ENCODE measurements around the gene FBXO2.

Gene FBXO2

DNA sequence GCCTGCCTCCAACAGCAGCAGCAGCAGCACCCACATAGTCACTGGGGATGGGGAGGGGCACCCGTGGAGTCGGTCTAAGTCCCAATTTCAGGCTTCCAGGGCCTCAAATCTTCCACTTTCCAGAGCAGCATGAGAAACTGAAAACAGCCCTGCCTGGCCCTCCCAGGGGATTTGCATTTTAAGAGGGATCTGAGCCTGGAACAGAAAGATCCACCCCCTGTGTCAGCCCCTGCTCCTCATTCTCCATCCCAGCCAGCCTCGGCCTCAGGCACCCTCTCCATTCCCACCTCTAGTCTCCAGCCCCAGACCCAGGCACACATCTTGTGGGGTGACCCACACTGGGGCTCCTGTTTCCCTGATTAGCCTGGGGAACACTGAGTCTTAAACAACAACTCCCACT, 51.8 kb downstream of the FBXO2 start:
- no peak overlapping the region for H3K4me3 ChIP-seq (ENCODE audit: low read depth, low read length)
- TF ChIP-seq CTCF (IDR thresholded peaks at IDR 0.05; ENCODE audit: low read depth, low read length) = no peak

DNA sequence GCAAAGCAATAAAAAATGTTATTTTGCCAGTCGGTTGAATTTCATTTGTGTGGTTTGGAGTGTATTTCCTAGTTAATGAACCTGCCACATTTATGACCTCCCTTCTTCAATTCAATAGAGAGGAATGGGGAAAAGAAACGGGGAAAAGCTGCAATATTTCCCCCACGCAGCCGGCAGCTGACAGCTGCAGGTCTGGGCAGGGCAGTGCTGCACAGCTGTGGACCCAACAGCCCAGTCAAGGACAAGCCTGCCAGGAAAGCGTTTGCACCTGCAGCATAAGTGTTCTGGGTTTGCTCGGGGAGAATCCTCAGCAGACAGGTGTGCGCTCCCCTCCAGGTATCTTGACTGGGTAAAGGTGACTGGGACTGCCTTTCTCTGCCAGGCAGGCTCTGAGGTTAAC, 53.4 kb downstream of the FBXO2 start:
- no peak overlapping the region for H3K4me3 ChIP-seq (ENCODE audit: low read depth, low read length)
- TF ChIP-seq CTCF (IDR thresholded peaks at IDR 0.05; ENCODE audit: low read depth, low read length) = no peak

DNA sequence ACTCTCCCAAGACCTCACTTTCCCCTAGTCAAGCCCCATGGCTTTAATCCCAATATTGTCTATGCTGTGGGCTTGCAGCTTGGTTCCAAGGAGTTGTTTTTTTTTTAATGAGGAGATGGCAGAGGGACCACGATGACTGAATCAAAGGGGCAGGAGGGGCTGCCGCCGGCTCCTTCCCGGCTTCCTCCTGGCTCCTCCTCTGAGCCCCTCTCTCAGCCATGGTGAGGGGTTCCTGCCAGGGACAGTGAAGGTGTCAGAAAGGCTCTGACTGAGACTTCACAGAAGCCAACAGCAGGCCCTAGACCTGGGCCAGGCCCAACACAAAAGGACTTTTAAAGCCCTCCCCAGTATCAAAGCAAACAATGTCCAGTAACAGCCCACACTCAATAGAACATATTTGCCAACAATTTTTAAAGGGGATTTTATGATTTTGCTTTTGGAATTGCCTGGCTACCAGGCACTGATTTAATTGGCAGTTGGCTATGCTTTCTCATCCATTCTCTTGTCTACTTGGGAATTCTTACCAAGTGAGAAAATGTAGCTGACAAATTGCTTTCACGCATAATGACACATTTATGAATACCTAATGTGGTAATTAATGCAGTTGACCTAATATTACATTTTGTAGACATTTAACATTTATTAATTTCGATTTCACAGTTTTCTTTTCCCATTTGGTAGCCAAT, 54.2 kb downstream of the FBXO2 start:
- TF ChIP-seq CTCF (IDR thresholded peaks at IDR 0.05; ENCODE audit: low read depth, low read length) = no peak
- no peak overlapping the region for H3K4me3 ChIP-seq (ENCODE audit: low read depth, low read length)

- TF ChIP-seq CTCF (IDR thresholded peaks at IDR 0.05; ENCODE audit: low read depth, low read length) = no peak
- no peak overlapping the region for H3K4me3 ChIP-seq (ENCODE audit: low read depth, low read length)
Measured at GRCh38 chr1:11598461-11598860, 55.8 kb downstream of the FBXO2 start.

Measured in WI38 (cell line).